C4-2B (cell line): ENCODE results near the gene TULP1.

Source experiments
- H3K27ac ChIP-seq: fragments of 450-650 bp; 2 replicates; pipeline ENCODE4 v1.5.1; 2017
- ZFX ChIP-seq: fragments of 450-650 bp; IDR thresholded peaks from 2 replicates; pipeline ENCODE4 v1.6.1; 2017
- TF ChIP-seq, protein P1 (sequence below): fragments of 450-650 bp; conservative IDR thresholded peaks from 2 replicates; pipeline ENCODE4 v1.5.1; 2017; ENCODE audit warnings: mild to moderate bottlenecking

Gene TULP1

DNA sequence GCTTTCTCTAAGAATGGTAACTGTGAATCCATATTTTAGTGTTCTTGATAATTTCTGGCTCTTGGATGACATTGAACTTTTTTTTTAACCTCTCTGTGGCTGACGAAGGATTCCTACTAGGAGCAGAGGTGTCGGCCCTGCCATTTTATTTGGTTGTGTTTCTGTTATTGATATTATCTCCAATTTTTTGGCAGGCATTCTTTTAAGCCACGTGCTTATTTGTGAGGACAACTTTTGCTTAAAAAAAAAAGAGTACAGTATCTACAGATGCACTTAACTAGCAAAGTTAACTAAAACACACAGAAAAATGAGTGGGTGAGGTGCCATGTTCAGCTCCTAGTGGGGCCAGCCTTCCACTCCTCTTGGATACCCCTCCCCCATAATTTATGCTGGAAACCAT, 59.5 kb downstream of the TULP1 start:
- no peak overlapping the region for H3K27ac ChIP-seq

DNA sequence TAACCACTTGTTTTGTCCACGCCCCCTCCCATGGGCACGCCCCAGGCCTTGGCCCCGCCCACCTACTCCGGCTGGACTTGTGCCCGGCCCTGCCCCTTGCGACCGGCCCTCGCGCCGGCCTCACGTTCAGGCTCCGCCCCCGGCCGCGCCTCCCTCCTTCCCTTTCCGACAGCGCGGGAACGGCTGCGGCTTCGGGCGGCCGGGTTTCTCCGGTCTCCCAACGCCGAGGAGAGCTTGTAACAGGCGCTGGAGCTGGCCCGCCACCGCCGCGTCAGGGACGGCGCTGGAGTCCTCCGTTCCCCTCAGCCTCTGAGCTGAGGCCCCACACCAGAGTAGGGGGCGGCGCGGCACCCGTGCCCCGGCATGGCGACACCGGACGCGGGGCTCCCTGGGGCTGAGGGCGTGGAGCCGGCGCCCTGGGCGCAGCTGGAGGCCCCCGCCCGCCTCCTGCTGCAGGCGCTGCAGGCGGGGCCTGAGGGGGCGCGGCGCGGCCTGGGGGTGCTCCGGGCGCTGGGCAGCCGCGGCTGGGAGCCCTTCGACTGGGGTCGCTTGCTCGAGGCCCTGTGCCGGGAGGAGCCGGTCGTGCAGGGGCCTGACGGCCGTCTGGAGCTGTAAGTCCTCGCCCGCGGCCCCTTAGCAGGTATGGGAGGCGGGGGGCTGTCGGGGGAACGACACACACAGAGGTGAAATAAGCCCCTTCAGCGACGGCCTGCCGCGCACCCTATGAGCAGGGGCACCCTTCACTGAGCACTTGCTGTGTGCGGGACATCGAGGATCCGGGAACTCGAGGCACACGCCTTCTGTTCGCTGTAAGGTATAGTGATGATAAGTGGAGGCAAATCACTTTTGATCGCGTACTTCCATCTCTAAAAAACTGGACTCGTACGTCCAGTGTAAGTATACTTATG, 60.3 kb downstream of the TULP1 start, which contains the start of gene FANCE:
Gene FANCE, plus strand, starts transcription at position 156 of the 908 bp plus-strand sequence. Its CDS starts 208 bp downstream, at position 364.
- 0 out of 2 replicates have a peak, but pooled peaks have one; percentile 36 for TF ChIP-seq ZFX
- TF ChIP-seq, protein P1, sequence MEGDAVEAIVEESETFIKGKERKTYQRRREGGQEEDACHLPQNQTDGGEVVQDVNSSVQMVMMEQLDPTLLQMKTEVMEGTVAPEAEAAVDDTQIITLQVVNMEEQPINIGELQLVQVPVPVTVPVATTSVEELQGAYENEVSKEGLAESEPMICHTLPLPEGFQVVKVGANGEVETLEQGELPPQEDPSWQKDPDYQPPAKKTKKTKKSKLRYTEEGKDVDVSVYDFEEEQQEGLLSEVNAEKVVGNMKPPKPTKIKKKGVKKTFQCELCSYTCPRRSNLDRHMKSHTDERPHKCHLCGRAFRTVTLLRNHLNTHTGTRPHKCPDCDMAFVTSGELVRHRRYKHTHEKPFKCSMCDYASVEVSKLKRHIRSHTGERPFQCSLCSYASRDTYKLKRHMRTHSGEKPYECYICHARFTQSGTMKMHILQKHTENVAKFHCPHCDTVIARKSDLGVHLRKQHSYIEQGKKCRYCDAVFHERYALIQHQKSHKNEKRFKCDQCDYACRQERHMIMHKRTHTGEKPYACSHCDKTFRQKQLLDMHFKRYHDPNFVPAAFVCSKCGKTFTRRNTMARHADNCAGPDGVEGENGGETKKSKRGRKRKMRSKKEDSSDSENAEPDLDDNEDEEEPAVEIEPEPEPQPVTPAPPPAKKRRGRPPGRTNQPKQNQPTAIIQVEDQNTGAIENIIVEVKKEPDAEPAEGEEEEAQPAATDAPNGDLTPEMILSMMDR = no peak
- peak within 1 kb of the TSS; percentile 67 for H3K27ac ChIP-seq

More for the DNA sequence above, 59.5 kb downstream of the TULP1 start:
- TF ChIP-seq, protein P1 = no peak
- TF ChIP-seq ZFX = no peak

DNA sequence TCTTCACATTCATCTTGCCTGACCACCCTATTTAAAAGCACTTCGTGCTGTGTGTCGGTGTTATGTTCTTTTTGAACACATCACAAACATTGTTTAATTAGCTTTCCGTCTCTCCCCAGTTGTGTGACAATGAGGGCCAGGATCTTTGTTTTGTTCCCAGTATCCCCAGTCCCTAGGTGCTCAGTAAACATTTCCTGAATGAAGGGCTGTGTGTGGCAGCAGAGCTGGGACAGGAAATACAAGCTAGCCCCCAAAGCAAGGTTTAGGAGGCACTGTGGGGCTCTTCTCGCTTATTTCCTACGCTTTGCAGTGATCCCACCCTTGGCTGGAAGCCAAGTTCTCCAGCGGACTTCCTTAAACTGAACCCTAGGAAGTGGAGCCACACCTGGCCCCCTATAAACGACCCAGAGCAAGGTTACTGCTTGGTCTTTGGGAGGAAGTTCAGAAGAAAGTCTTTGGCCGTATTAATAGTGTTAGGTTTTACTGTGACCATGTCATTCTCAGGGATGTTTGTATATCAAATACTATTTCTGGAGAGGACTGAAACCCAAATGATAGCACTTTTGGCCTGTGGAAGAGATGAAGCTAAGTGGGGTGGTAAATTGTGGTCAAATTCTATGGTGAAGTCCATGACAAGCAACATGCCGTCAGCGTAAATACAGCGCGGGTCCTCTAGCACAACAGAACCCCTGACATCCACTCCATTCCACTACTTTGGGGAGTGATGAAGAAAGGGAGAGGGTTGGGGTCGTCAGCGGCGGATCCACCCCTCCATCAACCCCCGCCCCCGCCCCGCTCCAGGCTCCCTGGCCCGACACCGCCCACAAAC, 61.1 kb downstream of the TULP1 start:
- no peak overlapping the region; the same call in 1 of the 2 replicates for H3K27ac ChIP-seq
- TF ChIP-seq, protein P1 = no peak
- no peak for TF ChIP-seq ZFX

DNA sequence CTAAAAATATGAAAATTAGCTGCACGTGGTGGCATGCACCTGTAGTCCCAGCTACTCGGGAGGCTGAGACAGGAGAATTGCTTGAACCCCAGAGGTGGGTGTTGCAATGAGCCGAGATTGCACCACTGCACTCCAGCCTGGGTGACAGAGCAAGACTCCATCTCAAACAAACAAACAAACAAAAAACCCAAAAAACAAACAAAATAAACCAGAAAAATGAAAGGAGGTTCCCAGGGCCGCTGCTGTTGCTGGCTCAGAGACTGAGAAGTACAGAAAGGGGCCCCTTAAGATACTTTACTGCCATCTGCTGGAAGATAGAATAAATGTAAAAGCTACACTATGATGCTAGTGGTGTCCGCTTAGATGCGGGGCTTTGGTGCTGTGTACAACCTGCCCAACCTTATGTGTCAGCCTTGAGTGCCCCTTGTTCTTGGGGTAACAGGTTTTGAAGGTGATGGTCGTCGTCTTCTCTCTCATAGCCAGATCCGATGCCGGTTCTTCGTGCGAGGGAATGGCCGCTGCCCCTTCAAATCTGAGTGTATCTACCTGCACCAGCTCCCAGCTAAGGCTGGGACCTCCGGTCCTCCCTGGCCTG, 63.3 kb downstream of the TULP1 start:
- TF ChIP-seq ZFX = no peak
- TF ChIP-seq, protein P1 = peak; percentile 81
- no peak overlapping the region for H3K27ac ChIP-seq

DNA sequence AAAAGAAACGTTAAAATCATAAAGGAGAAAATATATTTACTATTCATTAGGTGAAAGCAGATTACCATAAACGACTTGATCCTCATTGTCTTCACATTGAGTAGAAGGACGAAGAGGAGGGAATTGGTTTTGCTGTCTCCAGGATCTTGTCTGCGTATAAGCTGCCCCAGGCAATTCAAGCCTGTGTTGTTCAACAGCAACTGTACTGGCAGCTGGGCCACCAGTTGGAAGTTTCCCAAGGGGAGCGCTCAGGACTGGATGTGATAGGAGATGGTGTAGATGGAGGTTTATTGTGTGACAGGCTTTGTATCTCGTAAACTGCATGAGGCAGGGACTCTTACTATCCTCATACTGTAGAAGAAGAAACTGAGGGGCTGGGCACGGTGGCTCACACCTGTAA, 64.5 kb downstream of the TULP1 start:
- H3K27ac ChIP-seq = no peak overlapping the region
- no peak for TF ChIP-seq ZFX
- TF ChIP-seq, protein P1 = no peak
